HL-60 (cell line): ENCODE results near the gene EHBP1.

ENCODE experiments used
- DNase-seq, 2 experiments: peaks; one replicate each; pipeline ENCODE4 v3.0.0-alpha.2; 2010 to 2020; ENCODE audit warnings: low read depth in 1 of 2, low spot score in 1 of 2
- H3K27ac ChIP-seq: fragments of 250-450 bp; sonication (Bioruptor Pico); replicated peaks from 2 replicates; pipeline ENCODE4 v1.5.1; 2020; ENCODE audit warnings: mild to moderate bottlenecking, moderate library complexity
- H3K27me3 ChIP-seq: fragments of 250-450 bp; sonication (Bioruptor Pico); 2 replicates; pipeline ENCODE4 v1.5.1; 2021; ENCODE audit warnings: mild to moderate bottlenecking, moderate library complexity; ENCODE audit not compliant: insufficient read depth, poor library complexity, severe bottlenecking
- H3K4me3 ChIP-seq: replicated peaks from 2 replicates; pipeline ENCODE4 v1.5.1; 2011; ENCODE audit warnings: mild to moderate bottlenecking, control low read depth, low read length; ENCODE audit not compliant: insufficient read depth
- GABPA ChIP-seq: IDR thresholded peaks from 2 replicates; pipeline ENCODE4 v1.6.1; 2012; ENCODE audit warnings: low read depth
- POLR2AphosphoS5 ChIP-seq: IDR thresholded peaks from 2 replicates; pipeline ENCODE4 v1.6.1; 2012; ENCODE audit warnings: low read depth
- SPI1 ChIP-seq: IDR thresholded peaks from 2 replicates; pipeline ENCODE4 v1.6.1; 2012; ENCODE audit warnings: low read depth, mild to moderate bottlenecking, borderline replicate concordance
- TF ChIP-seq, protein P1 (sequence below): IDR thresholded peaks from one replicate; pipeline ENCODE4 v1.5.1; 2011; ENCODE audit warnings: low read length, control low read depth, inconsistent platforms; ENCODE audit not compliant: insufficient read depth
- TF ChIP-seq, protein P2 (sequence below): IDR thresholded peaks from 2 replicates; pipeline ENCODE4 v1.6.1; 2012; ENCODE audit warnings: low read depth; ENCODE audit not compliant: insufficient replicate concordance

EHBP1 gene

DNA sequence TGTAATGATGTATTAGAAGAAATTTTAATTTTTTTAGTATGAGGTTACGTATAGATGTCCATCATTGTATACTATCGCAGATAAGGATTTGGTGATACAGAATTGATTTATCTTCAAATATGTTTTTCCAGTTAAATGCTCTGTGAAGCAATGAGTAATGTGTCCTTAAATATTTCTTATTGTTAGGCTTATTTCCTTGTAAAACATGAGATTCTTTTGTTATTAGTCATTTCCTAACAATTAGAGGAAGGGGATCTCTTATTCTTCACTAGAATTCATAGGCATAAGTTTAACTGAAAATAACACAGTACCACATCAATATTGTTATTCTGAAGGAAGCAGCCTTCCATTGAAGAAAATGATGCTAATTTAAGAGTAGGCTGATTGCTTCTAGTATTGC, 329.7 kb downstream of the EHBP1 start:
- no peak overlapping the region for H3K27ac ChIP-seq
- no peak for DNase-seq
- TF ChIP-seq POLR2AphosphoS5 (no peak), SPI1 (no peak), GABPA (no peak)
- TF ChIP-seq, protein P1, sequence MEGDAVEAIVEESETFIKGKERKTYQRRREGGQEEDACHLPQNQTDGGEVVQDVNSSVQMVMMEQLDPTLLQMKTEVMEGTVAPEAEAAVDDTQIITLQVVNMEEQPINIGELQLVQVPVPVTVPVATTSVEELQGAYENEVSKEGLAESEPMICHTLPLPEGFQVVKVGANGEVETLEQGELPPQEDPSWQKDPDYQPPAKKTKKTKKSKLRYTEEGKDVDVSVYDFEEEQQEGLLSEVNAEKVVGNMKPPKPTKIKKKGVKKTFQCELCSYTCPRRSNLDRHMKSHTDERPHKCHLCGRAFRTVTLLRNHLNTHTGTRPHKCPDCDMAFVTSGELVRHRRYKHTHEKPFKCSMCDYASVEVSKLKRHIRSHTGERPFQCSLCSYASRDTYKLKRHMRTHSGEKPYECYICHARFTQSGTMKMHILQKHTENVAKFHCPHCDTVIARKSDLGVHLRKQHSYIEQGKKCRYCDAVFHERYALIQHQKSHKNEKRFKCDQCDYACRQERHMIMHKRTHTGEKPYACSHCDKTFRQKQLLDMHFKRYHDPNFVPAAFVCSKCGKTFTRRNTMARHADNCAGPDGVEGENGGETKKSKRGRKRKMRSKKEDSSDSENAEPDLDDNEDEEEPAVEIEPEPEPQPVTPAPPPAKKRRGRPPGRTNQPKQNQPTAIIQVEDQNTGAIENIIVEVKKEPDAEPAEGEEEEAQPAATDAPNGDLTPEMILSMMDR: no peak
- TF ChIP-seq, protein P2, sequence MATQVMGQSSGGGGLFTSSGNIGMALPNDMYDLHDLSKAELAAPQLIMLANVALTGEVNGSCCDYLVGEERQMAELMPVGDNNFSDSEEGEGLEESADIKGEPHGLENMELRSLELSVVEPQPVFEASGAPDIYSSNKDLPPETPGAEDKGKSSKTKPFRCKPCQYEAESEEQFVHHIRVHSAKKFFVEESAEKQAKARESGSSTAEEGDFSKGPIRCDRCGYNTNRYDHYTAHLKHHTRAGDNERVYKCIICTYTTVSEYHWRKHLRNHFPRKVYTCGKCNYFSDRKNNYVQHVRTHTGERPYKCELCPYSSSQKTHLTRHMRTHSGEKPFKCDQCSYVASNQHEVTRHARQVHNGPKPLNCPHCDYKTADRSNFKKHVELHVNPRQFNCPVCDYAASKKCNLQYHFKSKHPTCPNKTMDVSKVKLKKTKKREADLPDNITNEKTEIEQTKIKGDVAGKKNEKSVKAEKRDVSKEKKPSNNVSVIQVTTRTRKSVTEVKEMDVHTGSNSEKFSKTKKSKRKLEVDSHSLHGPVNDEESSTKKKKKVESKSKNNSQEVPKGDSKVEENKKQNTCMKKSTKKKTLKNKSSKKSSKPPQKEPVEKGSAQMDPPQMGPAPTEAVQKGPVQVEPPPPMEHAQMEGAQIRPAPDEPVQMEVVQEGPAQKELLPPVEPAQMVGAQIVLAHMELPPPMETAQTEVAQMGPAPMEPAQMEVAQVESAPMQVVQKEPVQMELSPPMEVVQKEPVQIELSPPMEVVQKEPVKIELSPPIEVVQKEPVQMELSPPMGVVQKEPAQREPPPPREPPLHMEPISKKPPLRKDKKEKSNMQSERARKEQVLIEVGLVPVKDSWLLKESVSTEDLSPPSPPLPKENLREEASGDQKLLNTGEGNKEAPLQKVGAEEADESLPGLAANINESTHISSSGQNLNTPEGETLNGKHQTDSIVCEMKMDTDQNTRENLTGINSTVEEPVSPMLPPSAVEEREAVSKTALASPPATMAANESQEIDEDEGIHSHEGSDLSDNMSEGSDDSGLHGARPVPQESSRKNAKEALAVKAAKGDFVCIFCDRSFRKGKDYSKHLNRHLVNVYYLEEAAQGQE: no peak

DNA sequence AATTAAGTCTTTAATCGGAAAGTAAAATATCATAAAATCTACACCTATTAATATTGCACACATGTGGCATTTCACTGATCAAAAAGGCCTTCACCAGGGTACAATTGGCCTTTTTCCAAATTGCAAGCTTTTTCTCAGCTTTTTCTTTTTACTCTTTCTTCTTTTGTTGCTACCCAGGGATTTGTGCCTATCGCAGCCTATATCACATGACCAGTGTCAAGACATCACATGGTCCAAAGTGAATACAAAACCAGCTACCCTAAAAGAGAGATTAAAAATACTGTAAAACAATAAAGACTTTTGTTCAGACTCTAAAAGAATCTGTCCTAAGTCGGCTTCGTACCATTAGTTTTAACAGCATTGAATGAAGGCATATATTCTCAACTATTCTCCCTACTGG, 330.1 kb downstream of the EHBP1 start:
- Histone ChIP-seq H3K4me3 (no peak overlapping the region), H3K27ac (no peak overlapping the region), H3K27me3 (no peaks in the 10 kb centered on the region)
- no peak for TF ChIP-seq SPI1
- TF ChIP-seq, protein P2: no peak
- TF ChIP-seq, protein P1: no peak
- TF ChIP-seq GABPA: no peak
- no peak for TF ChIP-seq POLR2AphosphoS5
- DNase-seq: no peak

More for the DNA sequence above, 329.7 kb downstream of the EHBP1 start:
- H3K4me3 ChIP-seq: no peak overlapping the region
- no peaks in the 10 kb centered on the region for H3K27me3 ChIP-seq

DNA sequence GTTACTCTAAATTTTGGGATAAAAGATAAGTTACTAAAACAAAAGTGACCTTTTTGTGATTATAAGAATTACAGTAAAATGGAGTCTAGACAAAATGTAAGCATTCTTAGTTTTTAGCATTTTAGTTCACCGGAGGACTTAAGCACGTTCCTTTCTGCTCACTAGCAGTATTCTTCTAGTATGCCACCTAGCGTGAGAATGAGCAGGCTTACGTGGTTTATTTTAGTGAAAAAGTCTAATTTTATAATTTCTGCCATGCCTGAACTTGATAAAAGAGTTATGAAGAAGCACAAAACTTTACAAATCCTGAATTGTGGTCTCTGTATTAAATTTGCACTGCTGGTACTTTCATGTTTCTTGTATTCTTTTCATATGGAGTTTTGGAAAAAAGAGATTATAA, 332.5 kb downstream of the EHBP1 start:
- Histone ChIP-seq H3K27ac (no peak overlapping the region), H3K27me3 (no peaks in the 10 kb centered on the region), H3K4me3 (no peak overlapping the region)
- DNase-seq: no peak
- no peak for TF ChIP-seq POLR2AphosphoS5
- no peak for TF ChIP-seq SPI1
- TF ChIP-seq, protein P2: no peak
- TF ChIP-seq, protein P1: no peak
- no peak for TF ChIP-seq GABPA
